GM12891 (cell line): ENCODE measurements around the gene GLUD2.
"Not testable (repeated sequence)": the region's sequence is repeated elsewhere in the genome, so short reads cannot be mapped to it uniquely, and the experiment has no call there.

Source experiments
- DNase-seq: peaks from one replicate; pipeline ENCODE4 v3.0.0; 2011; ENCODE audit warnings: low spot score; ENCODE audit not compliant: insufficient read length
- FAIRE-seq: peaks from 2 replicates; lab custom pipeline; 2011; peaks lifted over from hg19 to GRCh38; lab: Jason Lieb, UNC
- PAX5 ChIP-seq: IDR thresholded peaks from 2 replicates; pipeline ENCODE4 v1.6.1; 2011; ENCODE audit warnings: low read length, moderate library complexity, mild to moderate bottlenecking; ENCODE audit not compliant: insufficient read depth, severe bottlenecking
- POLR2A ChIP-seq: IDR thresholded peaks from 2 replicates; pipeline ENCODE4 v1.6.1; 2011; ENCODE audit warnings: low read depth, low read length, control low read depth
- POLR2AphosphoS5 ChIP-seq: IDR thresholded peaks from 2 replicates; pipeline ENCODE4 v1.6.1; 2011; ENCODE audit warnings: low read depth, low read length, control low read depth
- POU2F2 ChIP-seq: IDR thresholded peaks from 2 replicates; pipeline ENCODE4 v1.6.1; 2011; ENCODE audit warnings: low read depth, mild to moderate bottlenecking, control low read depth, low read length, moderate library complexity
- SPI1 ChIP-seq: IDR thresholded peaks from 2 replicates; pipeline ENCODE4 v1.6.1; 2011; ENCODE audit warnings: low read depth, low read length, control low read depth
- TAF1 ChIP-seq: IDR thresholded peaks from 2 replicates; pipeline ENCODE4 v1.6.1; 2011; ENCODE audit warnings: low read depth, low read length, control low read depth

GLUD2 gene

GRCh38 chrX:121030083-121030482, 17.3 kb upstream of the GLUD2 start:
- FAIRE-seq (no peak), DNase-seq (no peak)
- TF ChIP-seq POLR2AphosphoS5 (no peak), POLR2A (no peak), SPI1 (no peak), TAF1 (no peak), PAX5 (no peak), POU2F2 (no peak)

DNA sequence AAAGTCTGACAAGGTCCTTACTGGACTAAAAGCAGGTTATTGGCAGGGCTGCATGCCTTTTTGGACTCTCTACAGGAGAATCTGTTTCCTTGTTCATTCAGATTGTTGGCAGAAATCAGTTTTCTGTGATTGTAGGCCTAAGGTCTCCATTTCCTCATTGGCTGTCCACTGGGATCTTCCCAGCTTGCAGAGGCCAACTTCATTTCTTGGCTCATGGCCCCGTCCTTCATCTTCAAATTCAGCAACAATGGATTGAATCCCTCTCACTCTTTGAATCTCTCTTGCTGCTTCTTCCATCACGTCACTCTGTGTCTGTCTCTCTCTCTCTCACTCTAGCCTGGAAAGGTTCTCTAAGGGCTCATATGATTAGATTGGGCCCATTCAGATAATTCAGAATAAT, 14.9 kb upstream of the GLUD2 start:
- no peak for TF ChIP-seq POLR2A
- FAIRE-seq (no peak), DNase-seq (no peak)

DNA sequence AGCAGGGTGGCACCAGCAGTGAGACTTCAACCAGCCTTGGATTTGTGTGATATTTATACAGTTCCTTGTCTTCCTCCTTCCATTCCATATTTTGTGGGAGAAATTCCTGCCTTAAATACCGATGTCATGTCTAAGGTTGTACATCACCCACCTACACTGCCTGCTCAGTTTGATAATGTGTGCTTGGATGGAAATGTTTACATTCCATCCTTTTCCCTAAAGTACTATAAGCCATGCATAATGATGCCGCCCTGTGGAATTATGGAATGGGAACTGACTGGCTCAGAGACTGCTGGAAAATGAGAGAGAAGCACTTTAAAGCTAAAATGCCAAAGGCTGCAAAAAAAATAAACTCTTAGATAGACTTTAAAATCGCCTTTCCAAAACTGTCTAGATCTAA, 11.3 kb upstream of the GLUD2 start:
- DNase-seq (no peak), FAIRE-seq (no peak)
- no peak for TF ChIP-seq POLR2AphosphoS5
- no peak for TF ChIP-seq POU2F2
- no peak for TF ChIP-seq TAF1

GRCh38 chrX:121036951-121037350, 10.5 kb upstream of the GLUD2 start:
- TF ChIP-seq POU2F2 = no peak
- no peak for TF ChIP-seq TAF1
- TF ChIP-seq PAX5 = no peak
- TF ChIP-seq POLR2A = no peak
- no peak for TF ChIP-seq POLR2AphosphoS5
- TF ChIP-seq SPI1 = no peak
- FAIRE-seq (no peak), DNase-seq (no peak)

GRCh38 chrX:121050781-121051180, 3.4 kb downstream of the GLUD2 start:
- DNase-seq = no peak
- FAIRE-seq = no peak
- TF ChIP-seq TAF1 (no peak), SPI1 (no peak), POLR2AphosphoS5 (no peak), PAX5 (no peak), POLR2A (no peak), POU2F2 (no peak)

DNA sequence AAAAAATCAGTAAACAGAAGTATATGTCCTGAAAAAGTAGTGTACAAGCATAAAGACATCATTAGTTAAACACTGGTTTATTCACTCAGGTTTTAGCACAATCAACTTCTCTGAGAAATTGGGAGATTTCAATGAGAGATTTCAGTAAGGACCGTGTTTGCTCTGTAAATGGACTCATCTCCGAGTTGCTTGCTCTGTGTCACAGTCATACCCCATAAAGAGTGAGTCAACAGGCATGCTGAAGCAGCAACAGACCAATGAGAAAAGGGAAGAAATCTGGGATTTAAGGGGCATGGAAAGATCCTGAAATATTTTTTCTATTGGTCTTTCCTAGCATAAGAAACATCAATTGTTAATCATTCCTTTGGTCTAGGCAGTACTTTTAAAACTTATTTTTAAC, 4.7 kb downstream of the GLUD2 start:
- no peak for DNase-seq
- FAIRE-seq = no peak
- TF ChIP-seq SPI1 = no peak
- no peak for TF ChIP-seq POLR2AphosphoS5
- TF ChIP-seq POU2F2 = no peak
- no peak for TF ChIP-seq POLR2A
- no peak for TF ChIP-seq TAF1
- no peak for TF ChIP-seq PAX5

- TF ChIP-seq POLR2AphosphoS5 = no peak
- TF ChIP-seq POLR2A = no peak
- TF ChIP-seq TAF1 = no peak
- TF ChIP-seq POU2F2 = no peak
- no peak for TF ChIP-seq PAX5
- DNase-seq (no peak), FAIRE-seq (no peak)
These were observed 14.9 kb downstream of the GLUD2 start for GRCh38 chrX:121062289-121062688.

GRCh38 chrX:121064579-121064978, 17.2 kb downstream of the GLUD2 start:
- FAIRE-seq = no peak
- TF ChIP-seq POU2F2 (no peak), POLR2A (no peak), POLR2AphosphoS5 (no peak), SPI1 (no peak), PAX5 (no peak), TAF1 (no peak)
- DNase-seq = no peak

DNA sequence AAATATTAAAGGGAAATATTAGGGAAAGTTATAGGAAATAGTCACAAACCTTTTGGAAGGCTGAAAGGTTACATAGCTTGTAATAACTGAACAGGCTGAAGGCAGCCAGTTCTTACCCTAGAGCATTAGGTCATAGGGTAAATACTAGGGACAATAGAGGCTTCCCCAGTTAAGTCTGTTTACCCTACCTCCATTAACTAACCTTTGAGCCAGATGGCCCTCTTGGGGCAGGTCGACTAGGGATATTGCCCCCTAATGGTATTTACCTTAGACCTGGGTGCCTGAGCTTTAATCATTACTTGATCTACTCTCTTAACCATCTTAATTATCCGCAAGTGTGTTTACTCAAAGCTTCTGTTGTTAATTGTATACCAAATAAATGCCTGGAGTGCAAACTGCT, 36.8 kb downstream of the GLUD2 start:
- not testable (repeated sequence) for DNase-seq, FAIRE-seq

DNA sequence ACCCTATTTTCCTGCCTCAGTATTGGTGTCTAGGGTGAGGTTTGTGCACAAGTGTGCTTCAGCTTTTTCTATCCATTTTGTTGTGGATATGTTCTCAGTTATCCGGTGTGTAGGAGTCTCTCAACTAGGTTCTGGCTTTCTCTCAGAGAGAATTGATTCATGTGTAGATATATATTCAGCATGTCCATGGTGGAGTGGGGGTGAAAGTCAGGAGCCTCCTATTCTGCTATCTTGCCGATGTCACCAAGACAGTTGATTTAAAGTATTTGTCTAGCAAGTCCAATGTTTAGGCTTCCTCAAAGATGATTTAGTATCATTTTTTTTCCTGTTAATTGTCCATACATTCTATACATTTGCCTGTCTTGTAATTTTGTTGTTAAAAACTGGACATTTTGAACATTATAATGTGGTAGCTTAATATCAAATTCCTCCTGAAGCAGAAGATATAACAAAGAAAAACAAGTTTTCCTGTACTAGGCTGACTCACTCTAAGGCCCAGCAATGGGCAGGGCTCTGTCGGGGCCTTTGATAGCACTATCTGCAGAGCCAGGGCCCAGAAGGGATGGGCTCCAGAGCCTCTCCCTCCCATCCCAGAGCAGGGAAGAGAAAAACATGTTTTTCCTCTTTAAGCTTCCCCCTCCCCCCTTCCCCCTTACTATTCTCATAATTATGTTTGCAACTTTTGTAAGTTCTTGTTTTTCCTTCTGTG, 37.6 kb downstream of the GLUD2 start:
- no peak for TF ChIP-seq SPI1
- TF ChIP-seq TAF1 = no peak
- no peak for TF ChIP-seq POLR2A
- no peak for TF ChIP-seq POU2F2
- no peak for TF ChIP-seq PAX5
- no peak for TF ChIP-seq POLR2AphosphoS5
- DNase-seq = no peak
- FAIRE-seq = no peak

DNA sequence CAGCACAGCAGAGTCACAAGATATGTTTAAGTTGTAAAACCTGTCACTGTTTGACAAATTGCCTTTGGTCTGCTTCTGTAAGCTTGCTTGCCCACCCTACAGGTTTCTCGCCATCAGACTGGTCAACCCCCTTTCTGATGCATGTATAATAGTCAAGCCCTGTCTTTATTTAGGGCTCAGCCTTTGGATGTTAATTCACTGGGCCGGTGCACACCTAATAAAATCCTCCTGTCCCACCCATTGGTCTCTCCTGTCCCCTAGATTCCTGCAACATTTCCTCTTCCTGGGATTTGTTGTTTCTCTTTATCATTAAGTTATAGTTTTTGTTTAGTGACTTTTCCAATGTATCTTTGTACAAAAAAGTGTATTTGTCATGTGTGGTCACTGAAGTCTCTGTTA, 38.2 kb downstream of the GLUD2 start:
- DNase-seq (no peak), FAIRE-seq (no peak)
- TF ChIP-seq SPI1 (no peak), POLR2A (no peak), TAF1 (no peak), PAX5 (no peak), POLR2AphosphoS5 (no peak), POU2F2 (no peak)

GRCh38 chrX:121093011-121093410, 45.6 kb downstream of the GLUD2 start:
- TF ChIP-seq TAF1 = no peak
- no peak for TF ChIP-seq POU2F2
- TF ChIP-seq SPI1 = no peak
- TF ChIP-seq POLR2A = no peak
- no peak for TF ChIP-seq PAX5
- no peak for TF ChIP-seq POLR2AphosphoS5
- no peak for FAIRE-seq
- DNase-seq = no peak
